AG09309 (cell line): ENCODE data around the gene LCLAT1.

ENCODE experiments used
- DNase-seq: peaks from one replicate; pipeline ENCODE4 v3.0.0-alpha.2; 2010; ENCODE audit warnings: low read depth
- H3K4me3 ChIP-seq: 2 replicates; pipeline ENCODE4 v1.5.1; 2011; ENCODE audit warnings: mild to moderate bottlenecking, low read depth, low read length, moderate library complexity; ENCODE audit not compliant: control insufficient read depth
- CTCF ChIP-seq: IDR thresholded peaks from 2 replicates; pipeline ENCODE4 v1.5.1; 2011; ENCODE audit warnings: mild to moderate bottlenecking, low read depth, low read length, inconsistent platforms; ENCODE audit not compliant: insufficient read depth, control insufficient read depth; ENCODE audit errors: missing control alignments

Gene LCLAT1

GRCh38 chr2:30484145-30484544 is 37.1 kb downstream of the LCLAT1 start:
- no peak overlapping the region for H3K4me3 ChIP-seq
- DNase-seq: no peak
- no peak for TF ChIP-seq CTCF

GRCh38 chr2:30484995-30485394 is 37.9 kb downstream of the LCLAT1 start:
- TF ChIP-seq CTCF: no peak

GRCh38 chr2:30486655-30487054 is 39.6 kb downstream of the LCLAT1 start:
- DNase-seq: no peak
- no peak overlapping the region for H3K4me3 ChIP-seq
- no peak for TF ChIP-seq CTCF

More at GRCh38 chr2:30484995-30485394, 37.9 kb downstream of the LCLAT1 start:
- no peak overlapping the region for H3K4me3 ChIP-seq
- no peak for DNase-seq

- H3K4me3 ChIP-seq: no peak overlapping the region
- no peak for TF ChIP-seq CTCF
- no peak for DNase-seq
Measured at GRCh38 chr2:30487603-30488002, 40.6 kb downstream of the LCLAT1 start.

- DNase-seq: no peak
- no peak for TF ChIP-seq CTCF
- H3K4me3 ChIP-seq: no peak overlapping the region
Measured at GRCh38 chr2:30488012-30488659, 41.1 kb downstream of the LCLAT1 start.

GRCh38 chr2:30491225-30491624 is 44.2 kb downstream of the LCLAT1 start:
- no peak for DNase-seq
- H3K4me3 ChIP-seq: no peak overlapping the region
- TF ChIP-seq CTCF: no peak
